A204.1 (cell line): ENCODE measurements around the gene PLG.
"Not testable (repeated sequence)": the region's sequence is repeated elsewhere in the genome, so short reads cannot be mapped to it uniquely, and the experiment has no call there.

Experiments
- FAIRE-seq: peaks from 2 replicates; lab custom pipeline; 2012; peaks lifted over from hg19 to GRCh38; lab: Jason Lieb, UNC

The PLG gene

DNA sequence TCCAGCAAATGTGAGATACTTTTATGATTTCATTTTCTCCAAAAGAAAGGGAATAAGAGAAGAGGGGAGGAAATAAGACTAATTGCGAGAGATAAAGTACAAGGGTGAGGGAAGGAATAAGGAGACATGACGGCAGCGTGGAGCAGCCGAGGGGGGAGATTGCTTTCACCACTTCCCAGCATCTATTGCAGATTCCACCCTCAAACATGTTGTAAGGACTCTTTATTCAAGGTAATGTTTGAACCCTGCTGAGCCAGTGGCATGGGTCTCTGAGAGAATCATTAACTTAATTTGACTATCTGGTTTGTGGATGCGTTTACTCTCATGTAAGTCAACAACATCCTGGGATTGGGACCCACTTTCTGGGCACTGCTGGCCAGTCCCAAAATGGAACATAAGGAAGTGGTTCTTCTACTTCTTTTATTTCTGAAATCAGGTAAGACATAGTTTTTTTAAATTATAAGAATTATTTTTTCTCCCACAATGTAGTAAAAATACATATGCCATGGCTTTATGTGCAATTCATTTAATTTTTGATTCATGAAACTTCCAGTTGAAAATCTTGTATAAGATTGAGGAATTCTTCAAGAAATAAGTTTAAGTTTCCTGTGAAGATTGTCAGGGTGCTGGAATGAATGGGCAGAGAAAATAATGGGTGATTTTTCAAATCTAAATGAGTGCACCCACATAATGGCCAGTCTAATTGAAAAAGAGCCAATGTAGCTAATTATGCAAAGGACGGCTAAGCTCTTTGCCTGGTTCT, at the start of gene PLG:
Gene PLG, plus strand, starts transcription at position 327 of the 763 bp plus-strand sequence. Its CDS starts 61 bp downstream, at position 388.
- FAIRE-seq: not testable (repeated sequence)

GRCh38 chr6:160659562-160659961, 42.5 kb upstream of the PLG start:
- FAIRE-seq: no peak

DNA sequence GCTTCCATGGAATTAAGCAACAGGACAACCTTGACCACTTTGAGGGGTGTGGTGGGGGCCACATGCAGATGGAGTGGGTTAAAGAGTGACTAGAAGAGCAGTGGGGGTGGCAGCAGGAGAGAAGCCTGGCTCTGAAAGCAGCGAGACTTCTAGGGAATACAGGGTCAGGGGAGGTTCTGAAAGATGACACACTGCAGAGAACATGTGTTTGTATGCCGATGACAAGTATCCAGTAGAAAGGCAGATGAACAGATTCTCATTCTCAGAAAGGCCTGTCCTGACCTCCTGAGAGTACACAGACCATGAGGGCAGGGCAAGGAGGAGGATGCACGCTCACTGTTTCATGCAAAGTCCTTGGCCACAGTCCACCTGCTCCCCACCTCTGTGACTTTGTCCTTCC, 40.8 kb upstream of the PLG start:
- FAIRE-seq: no peak

DNA sequence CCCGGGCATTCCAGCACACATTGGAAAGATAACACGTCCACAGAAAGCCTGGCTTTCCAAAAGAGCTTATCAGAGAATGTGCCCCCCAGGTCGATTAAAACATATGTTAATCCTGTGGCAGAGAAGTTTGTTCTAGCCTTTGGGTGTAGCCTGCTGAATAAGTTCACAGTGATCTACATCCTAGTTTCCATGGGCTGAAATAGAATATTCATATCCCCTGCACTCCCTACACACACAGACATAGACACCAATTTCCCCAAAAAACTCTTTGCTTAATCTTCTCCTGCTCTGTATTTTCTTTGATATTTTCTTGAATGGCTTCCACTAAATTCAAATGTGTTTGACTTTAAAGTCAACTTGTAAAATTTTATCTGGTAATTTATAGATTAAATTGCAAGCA, 39.6 kb upstream of the PLG start:
- no peak for FAIRE-seq

GRCh38 chr6:160662842-160663241, 39.2 kb upstream of the PLG start:
- no peak for FAIRE-seq

DNA sequence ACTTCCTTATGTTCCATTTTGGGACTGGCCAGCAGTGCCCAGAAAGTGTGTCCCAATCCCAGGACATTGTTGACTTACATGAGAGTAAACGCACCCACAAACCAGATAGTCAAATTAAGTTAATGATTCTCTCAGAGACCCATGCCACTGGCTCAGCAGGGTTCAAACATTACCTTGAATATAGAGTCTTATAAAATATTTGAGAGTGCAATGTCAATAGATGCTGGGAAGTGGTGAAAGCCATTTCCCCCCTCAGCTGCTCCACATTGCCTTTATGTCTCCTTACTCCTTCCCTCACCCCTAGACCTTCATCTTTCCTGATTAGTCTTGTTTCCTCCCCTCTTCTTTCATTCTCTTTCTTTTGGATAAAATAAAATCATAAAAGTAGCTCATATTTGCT, 37.8 kb upstream of the PLG start, which contains the start of gene LPA:
Gene LPA, minus strand, starts transcription at position 78 of the 400 bp plus-strand sequence. Its CDS starts 61 bp downstream, at position 17.
- not testable (repeated sequence) for FAIRE-seq

DNA sequence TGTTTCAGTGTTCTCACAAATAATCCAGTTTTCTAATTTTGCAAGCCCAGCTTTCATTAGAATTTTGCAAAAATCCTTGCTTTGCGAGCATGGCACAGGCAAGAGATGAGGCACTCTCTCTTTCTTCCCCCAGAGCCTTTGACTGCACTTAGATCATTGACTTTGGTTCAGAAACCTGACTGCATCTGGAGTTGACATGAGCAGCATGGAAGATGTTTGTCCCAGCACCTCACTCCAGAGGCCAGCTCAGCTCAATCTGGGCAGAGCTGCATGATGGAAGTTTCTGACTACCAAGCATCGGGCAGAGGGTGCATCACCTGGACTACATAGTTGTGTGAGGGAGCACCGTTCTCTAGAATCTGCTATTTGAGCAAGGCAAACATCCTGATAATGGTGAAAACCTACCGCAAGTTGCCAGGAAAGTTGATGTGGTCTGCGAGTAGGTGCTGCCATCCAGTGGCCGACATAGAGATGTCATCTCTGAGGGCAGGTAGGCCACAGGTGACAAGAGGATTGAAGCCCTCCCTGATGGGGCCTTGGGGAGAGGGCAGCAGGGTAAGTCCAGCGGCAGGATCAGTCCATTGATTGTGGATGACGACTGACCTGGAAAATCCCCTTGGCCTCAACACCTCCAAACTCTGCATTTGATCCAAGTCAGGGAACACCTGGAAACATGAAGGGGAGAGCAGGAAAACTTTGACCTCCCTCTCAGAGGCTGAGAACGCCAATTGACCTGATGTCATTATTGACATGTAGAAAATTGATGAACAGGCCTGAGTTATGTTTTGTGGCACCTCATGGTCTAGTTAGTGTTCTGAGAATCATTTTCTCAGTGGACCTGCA, 34.2 kb upstream of the PLG start:
- no peak for FAIRE-seq

GRCh38 chr6:160668589-160668988, 33.5 kb upstream of the PLG start:
- no peak for FAIRE-seq

DNA sequence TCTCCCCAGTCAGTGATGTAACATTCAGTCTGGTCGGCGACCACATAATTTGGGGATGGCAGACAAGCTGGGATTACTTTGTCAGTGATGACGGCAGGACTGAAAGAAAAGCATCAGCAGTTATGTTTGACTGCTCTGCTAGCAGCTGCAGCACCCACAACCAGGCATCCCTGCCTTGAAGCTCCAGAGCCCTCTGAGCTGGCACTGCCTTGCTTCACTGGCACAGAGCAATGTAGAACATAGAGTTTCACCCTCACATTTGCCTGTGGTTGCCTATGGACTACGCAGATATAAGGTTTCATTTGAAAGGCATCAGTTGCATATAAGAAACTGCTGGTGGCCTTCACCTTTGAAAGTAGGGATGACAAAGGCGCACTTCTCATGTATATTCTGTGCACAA, 25.6 kb upstream of the PLG start:
- FAIRE-seq: not testable (repeated sequence)

GRCh38 chr6:160678230-160678629, 23.8 kb upstream of the PLG start:
- no peak for FAIRE-seq

- FAIRE-seq: no peak
Measured at GRCh38 chr6:160678744-160679401, 23.2 kb upstream of the PLG start.

- FAIRE-seq: no peak
Measured at GRCh38 chr6:160679402-160679769, 22.7 kb upstream of the PLG start.

GRCh38 chr6:160685101-160685761, 16.8 kb upstream of the PLG start:
- not testable (repeated sequence) for FAIRE-seq

DNA sequence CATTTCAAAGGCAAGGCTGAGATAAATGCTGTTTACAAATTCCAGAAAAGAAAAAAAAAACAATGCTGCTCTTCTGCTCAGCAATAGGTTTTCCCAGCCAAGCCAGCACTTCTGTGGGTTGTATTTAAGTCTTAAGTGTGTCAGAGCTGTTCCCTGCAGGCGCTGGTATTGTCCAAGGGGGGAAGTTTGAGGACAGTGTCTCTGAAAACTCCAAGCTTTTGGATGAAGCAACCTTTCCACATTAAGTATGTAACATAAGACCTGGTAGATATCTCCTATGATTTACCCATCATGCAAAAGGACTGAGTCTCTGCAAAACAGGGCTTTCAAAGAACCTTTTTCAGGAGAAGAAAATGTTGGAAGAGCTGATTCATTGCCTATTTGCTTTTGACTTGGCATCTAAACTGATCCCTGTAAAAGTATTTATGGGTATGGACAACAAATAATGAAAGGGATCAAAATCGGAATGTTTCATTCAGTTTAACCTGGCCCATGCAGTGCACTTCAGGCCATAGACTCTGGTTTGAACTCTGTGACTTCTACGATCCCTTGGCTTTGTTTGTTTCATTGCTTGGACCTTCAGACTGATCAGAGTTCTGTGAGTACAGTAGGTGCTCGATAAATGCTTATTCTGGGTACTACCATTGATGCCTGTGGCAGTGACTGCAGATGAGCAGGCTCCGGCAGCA, 16.1 kb upstream of the PLG start:
- no peak for FAIRE-seq

- no peak for FAIRE-seq
Measured at GRCh38 chr6:160690458-160690857, 11.6 kb upstream of the PLG start.

DNA sequence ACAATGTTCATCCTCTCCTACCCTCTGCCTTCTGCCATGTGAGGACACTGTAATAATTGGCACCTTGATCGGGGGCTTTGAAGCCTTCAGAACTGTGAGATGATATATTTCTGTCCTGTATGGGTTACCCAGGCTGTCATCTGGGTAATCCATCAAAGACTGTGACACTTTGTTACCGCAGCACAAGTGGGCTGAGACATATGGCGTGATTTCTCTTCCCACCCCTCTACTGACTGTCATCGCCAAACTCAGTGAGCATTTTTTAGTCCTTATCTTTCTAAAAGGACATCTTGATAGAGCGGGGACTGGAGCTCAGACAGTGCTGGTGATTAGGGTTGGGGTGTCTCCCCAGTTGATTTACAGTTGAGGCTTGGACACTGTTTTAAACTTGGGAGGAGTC, 10.4 kb upstream of the PLG start:
- no peak for FAIRE-seq

GRCh38 chr6:160692369-160692959, 9.6 kb upstream of the PLG start:
- FAIRE-seq: no peak

GRCh38 chr6:160695025-160695424, 7.0 kb upstream of the PLG start:
- FAIRE-seq: not testable (repeated sequence)

- not testable (repeated sequence) for FAIRE-seq
Measured at GRCh38 chr6:160695622-160696021, 6.4 kb upstream of the PLG start.

- not testable (repeated sequence) for FAIRE-seq
Measured at GRCh38 chr6:160696884-160697283, 5.2 kb upstream of the PLG start.

- FAIRE-seq: no peak
Measured at GRCh38 chr6:160697826-160698225, 4.2 kb upstream of the PLG start.
